K562 (cell line): Measurements from ENCODE around the gene RABL6. TPM values are rescaled to one million over a fixed set of nuclear protein-coding genes. Genes with fewer than 3 reads are reported as not detected.
A peak's percentile ranks its signal among the peaks of the same experiment; 100 is the strongest.
"Not testable (repeated sequence)": the region's sequence is repeated elsewhere in the genome, so short reads cannot be mapped to it uniquely, and the experiment has no call there.

Experiments
- ATAC-seq: fragments of 200-7000 bp; cut with Tn5 transposase; 3 replicates; pipeline ENCODE4 v1.9.1; 2020; ENCODE audit warnings: moderate library complexity
- BruUV-seq: library from RNA; stranded (reverse); fragments of 400-500 nt; replicated peaks from 2 replicates; lab custom pipeline; 2021; lab: Mats Ljungman, UMichigan
- CTCF ChIA-PET: fragments of 300-600 bp; formaldehyde crosslinking; extraction: SDS; loops from one replicate; lab custom pipeline; 2021; ENCODE audit warnings: low intra/inter-chr PET ratio; lab: Yijun Ruan, JAX
- POLR2A ChIA-PET: fragments of 300-600, 350-650 bp; sonication (Branson Sonifier 250); formaldehyde crosslinking; extraction: SDS; loops from one replicate; lab custom pipeline; 2021; ENCODE audit warnings: antibody characterized with exemption, inconsistent platforms; lab: Yijun Ruan, JAX
- DNase-seq, 4 experiments: peaks; one replicate each; pipeline versions ENCODE4 v3.0.0 to v3.0.0-alpha.2; 2011 to 2018; ENCODE audit warnings: low spot score in 3 of 4, mixed read lengths in 3 of 4; ENCODE audit errors: extremely low read depth in 1 of 4
- FAIRE-seq: peaks from 2 replicates; lab custom pipeline; 2011; peaks lifted over from hg19 to GRCh38; lab: Jason Lieb, UNC
- H2AFZ ChIP-seq: 2 replicates; pipeline ENCODE4 v1.6.0; 2011; ENCODE audit warnings: low read depth, low read length, control low read depth, inconsistent platforms
- H3K27ac ChIP-seq: fragments of 200-600 bp; 3 replicates; pipeline ENCODE4 v1.8.0; 2011; ENCODE audit warnings: low read depth, mild to moderate bottlenecking, control low read depth, inconsistent platforms, low read length, moderate library complexity, mixed read lengths; ENCODE audit errors: extremely low read depth
- H3K27me3 ChIP-seq, 2 experiments: fragments of 300-600 bp in 1 of 2; 2 replicates in 1 of 2; 3 replicates in 1 of 2; pipeline versions ENCODE4 v1.6.0 to v1.8.0; 2011; ENCODE audit warnings: inconsistent platforms in 2 of 2, low read length in 2 of 2, mild to moderate bottlenecking in 1 of 2, mixed read lengths in 1 of 2, moderate library complexity in 1 of 2; ENCODE audit not compliant: control insufficient read depth in 2 of 2, insufficient read depth in 2 of 2
- H3K36me3 ChIP-seq: fragments of 300-600 bp; 3 replicates; pipeline ENCODE4 v1.8.0; 2011; ENCODE audit warnings: mild to moderate bottlenecking, low read length, inconsistent platforms; ENCODE audit not compliant: control insufficient read depth, insufficient read depth
- H3K4me1 ChIP-seq, 2 experiments: fragments of 200-600 bp in 1 of 2; replicated peaks in 1 of 2; 2 replicates in 1 of 2; 3 replicates in 1 of 2; pipeline versions ENCODE4 v1.5.1 to v1.8.0; 2011; ENCODE audit warnings: inconsistent platforms in 2 of 2, low read length in 2 of 2, mild to moderate bottlenecking in 1 of 2, mixed read lengths in 1 of 2, moderate library complexity in 1 of 2; ENCODE audit not compliant: control insufficient read depth in 2 of 2, insufficient read depth in 2 of 2
- H3K4me2 ChIP-seq: 2 replicates; pipeline ENCODE4 v1.6.1; 2011; ENCODE audit warnings: low read length, control low read depth, inconsistent platforms, mixed read lengths; ENCODE audit not compliant: insufficient read depth
- H3K4me3 ChIP-seq: fragments of 200-600 bp; sonication (generic), shearing (Covaris generic); 2 replicates; pipeline ENCODE4 v1.5.1; 2016; ENCODE audit warnings: control low read depth, inconsistent platforms
- H3K79me2 ChIP-seq: fragments of 200-600 bp; 3 replicates; pipeline ENCODE4 v1.8.0; 2011; ENCODE audit warnings: low read length, inconsistent platforms; ENCODE audit not compliant: control insufficient read depth, insufficient read depth
- H3K9ac ChIP-seq, 2 experiments: 2 replicates each; pipeline versions ENCODE4 v1.6.0 to v1.6.1; 2011; ENCODE audit warnings: low read depth in 2 of 2, low read length in 2 of 2, control low read depth in 1 of 2, inconsistent platforms in 1 of 2, mild to moderate bottlenecking in 1 of 2, mixed read lengths in 1 of 2; ENCODE audit not compliant: insufficient read depth in 1 of 2
- H3K9me1 ChIP-seq: one replicate; pipeline ENCODE4 v1.6.0; 2011; ENCODE audit warnings: inconsistent platforms, mild to moderate bottlenecking, low read length, moderate library complexity; ENCODE audit not compliant: control insufficient read depth, insufficient read depth
- H3K9me3 ChIP-seq: replicated peaks from 2 replicates; pipeline ENCODE4 v1.5.1; 2011; ENCODE audit warnings: low read depth, low read length, inconsistent platforms; ENCODE audit not compliant: control insufficient read depth, insufficient read depth
- H4K20me1 ChIP-seq: replicated peaks from 2 replicates; pipeline ENCODE4 v1.6.1; 2011; ENCODE audit warnings: low read length, inconsistent platforms, mixed read lengths; ENCODE audit not compliant: control insufficient read depth, insufficient read depth
- EGR1 ChIP-seq: fragments of 450-650 bp; conservative IDR thresholded peaks from 2 replicates; pipeline ENCODE4 v1.6.1; 2017; ENCODE audit warnings: mild to moderate bottlenecking
- MAZ ChIP-seq, 2 experiments: fragments of 450-650 bp in 1 of 2; sonication (generic) in 1 of 2; formaldehyde crosslinking; IDR thresholded peaks in 1 of 2; conservative IDR thresholded peaks in 1 of 2; 2 replicates each; pipeline versions ENCODE4 v1.4.0 to v1.5.0; 2020; ENCODE audit warnings: mild to moderate bottlenecking in 1 of 2, missing genetic modification reagents in 1 of 2
- POLR2G ChIP-seq: fragments of 200-400 bp; formaldehyde crosslinking; IDR thresholded peaks from 2 replicates; pipeline ENCODE4 v1.6.1; 2017; ENCODE audit warnings: low read depth, mild to moderate bottlenecking, antibody characterized with exemption, low read length, moderate library complexity
- RAD21 ChIP-seq, 2 experiments: fragments of 250-450 bp in 1 of 2; fragments of 450-650 bp in 1 of 2; sonication (Bioruptor Pico) in 1 of 2; formaldehyde crosslinking in 1 of 2; IDR thresholded peaks in 1 of 2; conservative IDR thresholded peaks in 1 of 2; 2 replicates each; pipeline versions ENCODE4 v1.4.0 to v1.8.0; 2020 to 2022; ENCODE audit warnings: mild to moderate bottlenecking in 2 of 2, moderate library complexity in 1 of 2
- RBM22 ChIP-seq: fragments of 200-400 bp; formaldehyde crosslinking; IDR thresholded peaks from 2 replicates; pipeline ENCODE4 v1.6.1; 2018; ENCODE audit warnings: low read length, low read depth; ENCODE audit not compliant: poor library complexity, severe bottlenecking
- SAFB ChIP-seq: fragments of 200-400 bp; formaldehyde crosslinking; IDR thresholded peaks from 2 replicates; pipeline ENCODE4 v1.6.1; 2017; ENCODE audit warnings: low read depth, low read length, borderline replicate concordance
- ZBTB33 ChIP-seq: sonication (generic); formaldehyde crosslinking; IDR thresholded peaks from 2 replicates; pipeline ENCODE4 v1.8.1; 2023; ENCODE audit warnings: mild to moderate bottlenecking, missing genetic modification reagents
- ZBTB7A ChIP-seq: IDR thresholded peaks from 2 replicates; pipeline ENCODE4 v1.6.1; 2011; ENCODE audit warnings: low read depth, mild to moderate bottlenecking, low read length, moderate library complexity, borderline replicate concordance; ENCODE audit not compliant: control insufficient read depth
- WGBS: fragments of 100-300 bp; shearing (Covaris generic); methylation state at CpG from one replicate; pipeline ENCODE4 v1.1.6; 2016; ENCODE audit warnings: low coverage, mixed read lengths; ENCODE audit not compliant: insufficient coverage; ENCODE audit errors: missing lambda C conversion rate; 5-methylcytosine and 5-hydroxymethylcytosine counted together
- in situ Hi-C: fragments of 300-500 bp; cut with MboI; formaldehyde crosslinking; loops from 4 replicates; pipeline ENCODE4 v1.15.0; 2018; ENCODE audit warnings: inconsistent platforms, mixed read lengths
- intact Hi-C: fragments of 100-400 bp; cut with micrococcal nuclease; formaldehyde crosslinking; loops from 2 replicates; pipeline ENCODE4 v1.14.2; 2022
- polyA plus RNA-seq, 8 experiments: library from polyadenylated mRNA; depleted of rRNA in 4 of 8; stranded (reverse) in 5 of 8; unstranded in 3 of 8; fragments of >200 nt; fragmentation: Nextera tagmentation in 2 of 8; fragmentation: Illumina TruSeq in 1 of 8; extraction: Ambion mirVana in 2 of 8; extraction: Trizol in 1 of 8; gene quantifications; 2 replicates each; pipeline versions ENCODE4 v1.2.1 to v1.2.3, GENCODE V29; 2011 to 2014; ENCODE audit warnings: inconsistent platforms in 1 of 8, missing spikeins in 1 of 8
- total RNA-seq, 7 experiments: library from RNA; depleted of rRNA in 6 of 7; stranded (reverse); fragments of >200 nt in 6 of 7; fragmentation: Illumina TruSeq in 2 of 7; extraction: Trizol in 2 of 7; gene quantifications; 2 replicates each; pipeline versions ENCODE4 v1.2.1 to v1.2.3, GENCODE V29; 2011 to 2021; ENCODE audit warnings: low replicate concordance in 1 of 7

Gene RABL6
- total and polyA plus RNA-seq, 9 of the 15 experiments (the other 6 are each of a cell fraction or from before 2014, with no cell fraction given) = 5.6 to 181 (median 84.5) TPM

- H3K79me2 ChIP-seq, ATAC-seq, H2AFZ ChIP-seq, in situ Hi-C loops, H3K27me3 ChIP-seq, CTCF ChIA-PET, H3K27ac ChIP-seq, BruUV-seq, H3K4me3 ChIP-seq, DNase-seq, H3K9me1 ChIP-seq, H3K4me2 ChIP-seq, FAIRE-seq, H3K9me3 ChIP-seq: not testable (repeated sequence)
- Histone ChIP-seq H3K36me3 (peaks cover 27% of the 10 kb centered on the region; the same call in 2 of the 3 replicates), H3K4me1 (peaks cover 12 to 94% of the 10 kb centered on the region in 2 experiments), H3K9ac (peak overlapping the region in 1 of 2 experiments; percentile 84; a peak in 2 of 4 replicates), H4K20me1 (peaks cover 17% of the 10 kb centered on the region)
- peak; percentile 73 for TF ChIP-seq POLR2G
- 32% methylated on average over 9 of the region's 21 CpGs for WGBS
- POLR2A ChIA-PET = interaction anchor here (1.3 kb wide), 1 partner anchor 17 kb away, joined by 4 read pairs; no protein-coding TSS in a partner anchor
- intact Hi-C loops = loop anchor here (2.0 kb wide), 1 partner anchor 192 kb away; no protein-coding TSS in a partner anchor
Observed at GRCh38 chr9:136843159-136843800, 35.5 kb downstream of the RABL6 start.

- Histone ChIP-seq H3K36me3 (peaks cover 19% of the 10 kb centered on the region; the same call in 2 of the 3 replicates), H3K79me2 (peaks cover 12% of the 10 kb centered on the region), H4K20me1 (peaks cover 17% of the 10 kb centered on the region), H3K4me1 (peaks cover 12 to 89% of the 10 kb centered on the region in 2 experiments)
- H3K9me3 ChIP-seq, BruUV-seq, H3K9ac ChIP-seq, H3K4me3 ChIP-seq, ATAC-seq, H3K27ac ChIP-seq, CTCF ChIA-PET, H3K9me1 ChIP-seq, in situ Hi-C loops, H2AFZ ChIP-seq, H3K27me3 ChIP-seq, H3K4me2 ChIP-seq, FAIRE-seq, POLR2A ChIA-PET: not testable (repeated sequence)
- intact Hi-C loops = loop anchor here (2.0 kb wide), 1 partner anchor 191 kb away; no protein-coding TSS in a partner anchor
- 63% methylated on average over 23 of the region's 99 CpGs for WGBS
- peak in 1 of 4 experiments; percentile 46 for DNase-seq
- TF ChIP-seq RBM22 = peak; percentile 67
- peak; percentile 71 for TF ChIP-seq ZBTB33 (CRISPR knock-in tag)
- TF ChIP-seq ZBTB7A = peak; percentile 81
- TF ChIP-seq EGR1 = 0 out of 2 replicates have a peak, but pooled peaks have one; percentile 15
- TF ChIP-seq POLR2G = peak; percentile 59
- peak in 1 of 2 experiments; percentile 26; a peak in 1 of 4 replicates for TF ChIP-seq MAZ (CRISPR knock-in tag; conservative IDR thresholded peaks at IDR 0.05 in 1 of 2, IDR thresholded peaks at IDR 0.05 in 1 of 2)
- TF ChIP-seq SAFB = 0 out of 2 replicates have a peak, but pooled peaks have one; percentile 17
- TF ChIP-seq RAD21 (CRISPR knock-in tag; conservative IDR thresholded peaks at IDR 0.05 in 1 of 2, IDR thresholded peaks at IDR 0.05 in 1 of 2) = peak in 1 of 2 experiments; percentile 16; a peak in 1 of 4 replicates
Observed at GRCh38 chr9:136843801-136844740, 36.3 kb downstream of the RABL6 start.
